ENCODE measurements around the gene GPX4. TPM values are rescaled to one million over a fixed set of nuclear protein-coding genes. Genes with fewer than 3 reads are reported as not detected.

Gene GPX4
- total and polyA plus RNA-seq, 9 of the 15 experiments (the other 6 are each of a cell fraction or from before 2014, with no cell fraction given), result 61.4 to 661 (median 349) TPM

GRCh38 chr19:1055886-1056620, 47.7 kb upstream of the GPX4 start:
- in situ Hi-C loops (cut with MboI), result no loop called here

DNA sequence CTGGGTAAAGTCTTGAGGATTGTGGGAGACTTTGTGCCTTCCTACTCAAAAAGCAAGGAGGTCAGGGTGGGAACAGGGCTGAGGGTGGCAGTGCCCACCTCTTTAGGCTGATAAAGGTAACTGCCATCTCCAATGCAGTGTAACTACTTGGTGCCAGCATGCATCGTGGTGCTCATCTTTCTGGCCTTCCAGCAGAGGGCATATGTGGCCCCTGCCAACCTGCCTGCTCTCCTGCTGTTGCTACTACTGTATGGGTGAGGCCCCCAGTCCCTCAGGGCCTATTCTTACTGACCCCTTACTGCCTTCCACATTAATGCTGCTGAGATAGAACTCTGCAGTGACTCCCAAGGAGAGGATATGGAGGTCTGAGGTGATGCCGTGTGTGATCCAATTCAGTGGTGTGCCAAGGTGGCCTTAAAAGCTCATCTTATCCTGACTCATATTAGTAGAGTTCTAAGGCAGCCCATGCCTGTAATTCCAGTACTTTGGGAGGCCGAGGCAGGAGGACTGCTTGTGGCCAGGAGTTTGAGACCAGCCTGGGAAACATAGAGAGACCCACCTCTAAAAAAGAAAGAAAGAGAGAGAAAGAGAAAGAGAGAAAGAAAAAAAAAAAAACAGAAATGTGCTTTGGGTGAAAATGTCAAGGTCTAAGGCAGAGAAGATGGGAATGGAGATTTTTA, 46.5 kb upstream of the GPX4 start:
- 84% methylated on average over 3 of the region's 3 CpGs for WGBS (ENCODE audit: insufficient coverage, low coverage, missing lambda C conversion rate)
- in situ Hi-C loops (cut with MboI), result no loop called here
- FAIRE-seq, result peak; percentile 46
- Histone ChIP-seq H3K9ac (ENCODE audit: insufficient read depth in 1 of 2, low read depth in 2 of 2, low read length in 2 of 2) (no peak overlapping the region), H2AFZ (ENCODE audit: low read depth, low read length) (no peak overlapping the region), H3K4me3 (no peak overlapping the region), H3K79me2 (ENCODE audit: control insufficient read depth, insufficient read depth, low read length) (no peaks in the 10 kb centered on the region), H3K9me3 (replicated peaks; ENCODE audit: control insufficient read depth, insufficient read depth, low read depth, low read length) (no peaks in the 10 kb centered on the region), H3K36me3 (ENCODE audit: control insufficient read depth, insufficient read depth, low read length) (peaks cover 80% of the 10 kb centered on the region), H3K27me3 (ENCODE audit: control insufficient read depth in 2 of 2, insufficient read depth in 2 of 2, low read length in 2 of 2) (no peaks in the 10 kb centered on the region), H4K20me1 (replicated peaks; ENCODE audit: control insufficient read depth, insufficient read depth, low read length) (0 out of 2 replicates have a peak, but pooled peaks cover 4% of the 10 kb centered on the region), H3K27ac (ENCODE audit: extremely low read depth, low read depth, low read length) (no peak overlapping the region), H3K9me1 (ENCODE audit: control insufficient read depth, insufficient read depth, low read length) (no peaks in the 10 kb centered on the region), H3K4me1 (replicated peaks in 1 of 2; ENCODE audit: control insufficient read depth in 2 of 2, insufficient read depth in 2 of 2, low read length in 2 of 2) (peaks cover 0 to 40% of the 10 kb centered on the region in 2 experiments; a peak in 2 of 5 replicates), H3K4me2 (ENCODE audit: insufficient read depth, low read length) (no peak overlapping the region)
- ChIA-PET CTCF (ENCODE audit: low intra/inter-chr PET ratio) (no interaction called here), POLR2A (interaction anchor here (0.6 to 1.1 kb wide), 4 partner anchors 9 to 163 kb away, joined by 3 to 4 read pairs (median 4); partner anchors contain the start of gene RNU6-2)
- DNase-seq (ENCODE audit: extremely low read depth in 1 of 4, low spot score in 3 of 4), result no peak
- BruUV-seq (replicated peaks), result no TSS peak
- no peak for ATAC-seq
- intact Hi-C loops (cut with micrococcal nuclease), result no loop called here
- TF ChIP-seq SIN3A (IDR thresholded peaks at IDR 0.05; ENCODE audit: borderline replicate concordance in 2 of 2, control insufficient read depth in 1 of 2, low read depth in 2 of 2, low read length in 2 of 2) (no peak), ASH1L (IDR thresholded peaks at IDR 0.05; ENCODE audit: borderline replicate concordance, low read depth, partially characterized antibody) (no peak), TSC22D4 (tag; IDR thresholded peaks at IDR 0.05) (no peak), ZBTB34 (CRISPR knock-in tag; IDR thresholded peaks at IDR 0.05) (no peak), EZH2 (IDR thresholded peaks at IDR 0.05; ENCODE audit: borderline replicate concordance, low read depth, low read length) (no peak), MEF2D (tag; conservative IDR thresholded peaks at IDR 0.05; ENCODE audit: low read depth) (no peak), ZNF449 (CRISPR knock-in tag; IDR thresholded peaks at IDR 0.05) (no peak), DPF2 (IDR thresholded peaks at IDR 0.05) (no peak)

More at GRCh38 chr19:1055886-1056620, 47.7 kb upstream of the GPX4 start:
- Histone ChIP-seq H3K79me2 (ENCODE audit: control insufficient read depth, insufficient read depth, low read length) (no peaks in the 10 kb centered on the region), H3K36me3 (ENCODE audit: control insufficient read depth, insufficient read depth, low read length) (peaks cover 83% of the 10 kb centered on the region), H3K27me3 (ENCODE audit: control insufficient read depth in 2 of 2, insufficient read depth in 2 of 2, low read length in 2 of 2) (no peaks in the 10 kb centered on the region), H2AFZ (ENCODE audit: low read depth, low read length) (no peak overlapping the region), H3K27ac (ENCODE audit: extremely low read depth, low read depth, low read length) (no peak overlapping the region), H3K4me1 (replicated peaks in 1 of 2; ENCODE audit: control insufficient read depth in 2 of 2, insufficient read depth in 2 of 2, low read length in 2 of 2) (peaks cover 0 to 41% of the 10 kb centered on the region in 2 experiments; a peak in 3 of 5 replicates), H3K4me2 (ENCODE audit: insufficient read depth, low read length) (no peak overlapping the region), H3K9ac (ENCODE audit: insufficient read depth in 1 of 2, low read depth in 2 of 2, low read length in 2 of 2) (no peak overlapping the region), H3K4me3 (no peak overlapping the region), H3K9me3 (replicated peaks; ENCODE audit: control insufficient read depth, insufficient read depth, low read depth, low read length) (no peaks in the 10 kb centered on the region), H4K20me1 (replicated peaks; ENCODE audit: control insufficient read depth, insufficient read depth, low read length) (0 out of 2 replicates have a peak, but pooled peaks cover 4% of the 10 kb centered on the region), H3K9me1 (ENCODE audit: control insufficient read depth, insufficient read depth, low read length) (no peaks in the 10 kb centered on the region)
- no peak for ATAC-seq
- POLR2A ChIA-PET, result interaction anchor here (0.5 to 0.7 kb wide), 2 partner anchors 11 to 29 kb away, joined by 3 read pairs; partner anchors contain the start of gene ARHGAP45
- DNase-seq (ENCODE audit: extremely low read depth in 1 of 4, low spot score in 3 of 4), result no peak
- FAIRE-seq, result no peak
- WGBS (ENCODE audit: insufficient coverage, low coverage, missing lambda C conversion rate), result 91% methylated on average over 17 of the region's 20 CpGs
- CTCF ChIA-PET (ENCODE audit: low intra/inter-chr PET ratio), result no interaction called here
- no peak for TF ChIP-seq PHF21A (IDR thresholded peaks at IDR 0.05; ENCODE audit: borderline replicate concordance, low read depth)
- 0 out of 2 replicates have a peak, but pooled peaks have one; percentile 25 for TF ChIP-seq RBFOX2 (IDR thresholded peaks at IDR 0.05; ENCODE audit: low read depth, low read length)
- peak; percentile 49; the same call in 1 of the 2 replicates for TF ChIP-seq POLR2G (IDR thresholded peaks at IDR 0.05; ENCODE audit: low read depth, low read length)
- no peak for TF ChIP-seq ADNP (tag; IDR thresholded peaks at IDR 0.05)
- BruUV-seq (replicated peaks), result no TSS peak
- intact Hi-C loops (cut with micrococcal nuclease), result no loop called here
